HEK293 (cell line): ENCODE measurements around the gene RASAL2.

Experiments used
- CTCF ChIA-PET: fragments of 350-600 bp; formaldehyde crosslinking; extraction: SDS; loops from one replicate; lab custom pipeline; 2021; ENCODE audit warnings: antibody characterized with exemption; lab: Yijun Ruan, JAX
- POLR2A ChIA-PET: fragments of 300-600 bp; formaldehyde crosslinking; extraction: SDS; loops from one replicate; lab custom pipeline; 2020; ENCODE audit warnings: antibody characterized with exemption, inconsistent platforms; lab: Yijun Ruan, JAX
- H3K27ac ChIP-seq: fragments of 200-500 bp; sonication (Bioruptor generic); 2 replicates; pipeline ENCODE4 v1.5.1; 2014; ENCODE audit warnings: low read depth, low read length, control low read depth, inconsistent platforms; ENCODE audit errors: extremely low read depth
- H3K36me3 ChIP-seq, 2 experiments: fragments of 200-500 bp in 1 of 2; sonication (Bioruptor generic) in 1 of 2; 1 replicate in 1 of 2; 2 replicates in 1 of 2; pipeline ENCODE4 v1.5.1; 2014 to 2017; ENCODE audit warnings: inconsistent platforms in 2 of 2, low read length in 2 of 2; ENCODE audit not compliant: control insufficient read depth in 2 of 2, insufficient read depth in 1 of 2
- H3K4me1 ChIP-seq: fragments of 200-500 bp; sonication (Bioruptor generic); 2 replicates; pipeline ENCODE4 v1.5.1; 2014; ENCODE audit warnings: mild to moderate bottlenecking, low read length, inconsistent platforms; ENCODE audit not compliant: control insufficient read depth, insufficient read depth
- H3K4me3 ChIP-seq: 2 replicates; pipeline ENCODE4 v1.5.1; 2011; ENCODE audit warnings: low read depth, mild to moderate bottlenecking, control low read depth, low read length, moderate library complexity
- H3K9me3 ChIP-seq: fragments of 200-500 bp; sonication (Bioruptor generic); 2 replicates; pipeline ENCODE4 v1.5.1; 2014; ENCODE audit warnings: low read depth, low read length, inconsistent platforms; ENCODE audit not compliant: control insufficient read depth, insufficient read depth
- PRDM10 ChIP-seq: fragments of 450-650 bp; formaldehyde crosslinking; IDR thresholded peaks from 2 replicates; pipeline ENCODE4 v1.5.1; 2016; ENCODE audit warnings: missing biosample characterization, missing genetic modification characterization
- PRDM4 ChIP-seq: fragments of 450-650 bp; formaldehyde crosslinking; IDR thresholded peaks from 2 replicates; pipeline ENCODE4 v1.5.1; 2017; ENCODE audit warnings: missing biosample characterization, missing genetic modification characterization
- SP7 ChIP-seq: fragments of 450-650 bp; formaldehyde crosslinking; IDR thresholded peaks from 2 replicates; pipeline ENCODE4 v1.5.1; 2016; ENCODE audit warnings: missing biosample characterization, missing genetic modification characterization
- TRIM28 ChIP-seq: IDR thresholded peaks from 2 replicates; pipeline ENCODE4 v1.6.1; 2011; ENCODE audit warnings: low read length, control low read depth, borderline replicate concordance
- ZBTB17 ChIP-seq: fragments of 450-650 bp; formaldehyde crosslinking; IDR thresholded peaks from 2 replicates; pipeline ENCODE4 v1.5.1; 2016; ENCODE audit warnings: missing biosample characterization, missing genetic modification characterization
- ZBTB21 ChIP-seq: fragments of 450-650 bp; formaldehyde crosslinking; IDR thresholded peaks from 2 replicates; pipeline ENCODE4 v1.5.1; 2017; ENCODE audit warnings: missing biosample characterization, missing genetic modification characterization
- ZBTB6 ChIP-seq: fragments of 450-650 bp; formaldehyde crosslinking; IDR thresholded peaks from 2 replicates; pipeline ENCODE4 v1.5.1; 2017; ENCODE audit warnings: missing biosample characterization, missing genetic modification characterization
- ZFP3 ChIP-seq: fragments of 450-650 bp; formaldehyde crosslinking; IDR thresholded peaks from 2 replicates; pipeline ENCODE4 v1.5.1; 2016; ENCODE audit warnings: low read depth, missing biosample characterization, missing genetic modification characterization
- ZFP41 ChIP-seq: fragments of 450-650 bp; formaldehyde crosslinking; IDR thresholded peaks from 2 replicates; pipeline ENCODE4 v1.5.1; 2016; ENCODE audit warnings: missing biosample characterization, missing genetic modification characterization, borderline replicate concordance
- ZNF114 ChIP-seq: fragments of 450-650 bp; formaldehyde crosslinking; IDR thresholded peaks from 2 replicates; pipeline ENCODE4 v1.5.0; 2017; ENCODE audit warnings: missing biosample characterization, missing genetic modification characterization
- ZNF175 ChIP-seq: fragments of 450-650 bp; formaldehyde crosslinking; IDR thresholded peaks from 2 replicates; pipeline ENCODE4 v1.5.1; 2016; ENCODE audit warnings: missing biosample characterization, missing genetic modification characterization
- ZNF214 ChIP-seq: fragments of 450-650 bp; formaldehyde crosslinking; IDR thresholded peaks from 2 replicates; pipeline ENCODE4 v1.5.1; 2017; ENCODE audit warnings: missing biosample characterization, mild to moderate bottlenecking, missing genetic modification characterization, borderline replicate concordance
- ZNF239 ChIP-seq: fragments of 450-650 bp; formaldehyde crosslinking; IDR thresholded peaks from 2 replicates; pipeline ENCODE4 v1.5.1; 2016; ENCODE audit warnings: missing biosample characterization, missing genetic modification characterization
- ZNF302 ChIP-seq: fragments of 450-650 bp; formaldehyde crosslinking; IDR thresholded peaks from 2 replicates; pipeline ENCODE4 v1.5.1; 2016; ENCODE audit warnings: missing biosample characterization, missing genetic modification characterization, low read depth
- ZNF341 ChIP-seq: fragments of 450-650 bp; formaldehyde crosslinking; IDR thresholded peaks from 2 replicates; pipeline ENCODE4; 2016; ENCODE audit warnings: low read depth, missing biosample characterization, missing genetic modification characterization
- ZNF600 ChIP-seq: fragments of 450-650 bp; formaldehyde crosslinking; IDR thresholded peaks from 2 replicates; pipeline ENCODE4 v1.5.1; 2016; ENCODE audit warnings: missing biosample characterization, missing genetic modification characterization
- ZNF610 ChIP-seq: fragments of 450-650 bp; formaldehyde crosslinking; IDR thresholded peaks from 2 replicates; pipeline ENCODE4 v1.5.1; 2016; ENCODE audit warnings: missing biosample characterization, missing genetic modification characterization, borderline replicate concordance
- ZNF623 ChIP-seq: fragments of 450-650 bp; formaldehyde crosslinking; IDR thresholded peaks from 2 replicates; pipeline ENCODE4 v1.5.1; 2016; ENCODE audit warnings: missing biosample characterization, missing genetic modification characterization

The RASAL2 gene

GRCh38 chr1:178434360-178434759, 340.5 kb downstream of the RASAL2 start:
- H3K4me1 ChIP-seq = no peaks in the 10 kb centered on the region
- TF ChIP-seq ZNF302 (tag by site-specific recombination) (no peak), SP7 (tag by site-specific recombination) (no peak)
- TF ChIP-seq, all 188 proteins: peak for 0
- Histone ChIP-seq H3K36me3 (no peaks in the 10 kb centered on the region), H3K27ac (no peak overlapping the region), H3K9me3 (no peaks in the 10 kb centered on the region), H3K4me3 (no peak overlapping the region)
- ChIA-PET POLR2A (no interaction called here), CTCF (interaction anchor here (0.6 to 0.8 kb wide), 6 partner anchors 9 to 215 kb away, joined by 3 to 7 read pairs (median 5); no protein-coding TSS in a partner anchor)

- Histone ChIP-seq H3K4me3 (no peak overlapping the region), H3K9me3 (no peaks in the 10 kb centered on the region), H3K27ac (no peak overlapping the region), H3K4me1 (no peaks in the 10 kb centered on the region), H3K36me3 (no peaks in the 10 kb centered on the region)
- TF ChIP-seq ZNF623 (tag by site-specific recombination) (no peak), ZFP41 (tag by site-specific recombination) (no peak), ZNF610 (no peak), ZNF114 (no peak), ZBTB6 (tag by site-specific recombination) (no peak), ZNF239 (tag by site-specific recombination) (no peak)
- ChIA-PET POLR2A (no interaction called here), CTCF (interaction anchor here (0.6 kb wide), 1 partner anchor 215 kb away, joined by 6 read pairs; no protein-coding TSS in a partner anchor)
These were observed 341.1 kb downstream of the RASAL2 start for GRCh38 chr1:178434899-178435435.

- no peak overlapping the region for H3K27ac ChIP-seq
- H3K36me3 ChIP-seq = peaks cover 0 to 6% of the 10 kb centered on the region in 2 experiments; a peak in 1 of 3 replicates
- H3K4me1 ChIP-seq = no peaks in the 10 kb centered on the region
- POLR2A ChIA-PET = no interaction called here
- no peaks in the 10 kb centered on the region for H3K9me3 ChIP-seq
- no peak overlapping the region for H3K4me3 ChIP-seq
- TF ChIP-seq ZNF600 (tag by site-specific recombination) (no peak), ZBTB21 (tag by site-specific recombination) (no peak)
- CTCF ChIA-PET = interaction anchor here (0.6 to 2.4 kb wide), 3 partner anchors 8 to 137 kb away, joined by 3 to 9 read pairs (median 8); no protein-coding TSS in a partner anchor
These were observed 343.0 kb downstream of the RASAL2 start for GRCh38 chr1:178436899-178437298.

- Histone ChIP-seq H3K36me3 (peaks cover 0 to 18% of the 10 kb centered on the region in 2 experiments; a peak in 1 of 3 replicates), H3K9me3 (no peaks in the 10 kb centered on the region), H3K4me1 (no peaks in the 10 kb centered on the region), H3K27ac (no peak overlapping the region), H3K4me3 (no peak overlapping the region)
- POLR2A ChIA-PET = no interaction called here
- CTCF ChIA-PET = interaction anchor here (0.6 to 2.4 kb wide), 3 partner anchors 21 to 139 kb away, joined by 3 to 9 read pairs (median 5); no protein-coding TSS in a partner anchor
- no peak for TF ChIP-seq PRDM4 (tag by site-specific recombination)
- no peak for TF ChIP-seq ZBTB17 (tag by site-specific recombination)
- no peak for TF ChIP-seq PRDM10
- TF ChIP-seq ZFP3 = no peak
- TF ChIP-seq ZNF214 (tag by site-specific recombination) = no peak
- no peak for TF ChIP-seq ZNF341 (tag by site-specific recombination)
- TF ChIP-seq ZNF175 = no peak
- TF ChIP-seq TRIM28 = no peak
These were observed 344.5 kb downstream of the RASAL2 start for GRCh38 chr1:178438432-178438831.
